GM19035 (cell line): ENCODE data around the gene KCNA1.
"Not testable (repeated sequence)": the region's sequence is repeated elsewhere in the genome, so short reads cannot be mapped to it uniquely, and the experiment has no call there.

Experiments used
- ATAC-seq: cut with Tn5 transposase; IDR thresholded peaks from one replicate; pipeline ENCODE4 v1.9.1; 2021; ENCODE audit not compliant: unreplicated experiment

KCNA1 gene

DNA sequence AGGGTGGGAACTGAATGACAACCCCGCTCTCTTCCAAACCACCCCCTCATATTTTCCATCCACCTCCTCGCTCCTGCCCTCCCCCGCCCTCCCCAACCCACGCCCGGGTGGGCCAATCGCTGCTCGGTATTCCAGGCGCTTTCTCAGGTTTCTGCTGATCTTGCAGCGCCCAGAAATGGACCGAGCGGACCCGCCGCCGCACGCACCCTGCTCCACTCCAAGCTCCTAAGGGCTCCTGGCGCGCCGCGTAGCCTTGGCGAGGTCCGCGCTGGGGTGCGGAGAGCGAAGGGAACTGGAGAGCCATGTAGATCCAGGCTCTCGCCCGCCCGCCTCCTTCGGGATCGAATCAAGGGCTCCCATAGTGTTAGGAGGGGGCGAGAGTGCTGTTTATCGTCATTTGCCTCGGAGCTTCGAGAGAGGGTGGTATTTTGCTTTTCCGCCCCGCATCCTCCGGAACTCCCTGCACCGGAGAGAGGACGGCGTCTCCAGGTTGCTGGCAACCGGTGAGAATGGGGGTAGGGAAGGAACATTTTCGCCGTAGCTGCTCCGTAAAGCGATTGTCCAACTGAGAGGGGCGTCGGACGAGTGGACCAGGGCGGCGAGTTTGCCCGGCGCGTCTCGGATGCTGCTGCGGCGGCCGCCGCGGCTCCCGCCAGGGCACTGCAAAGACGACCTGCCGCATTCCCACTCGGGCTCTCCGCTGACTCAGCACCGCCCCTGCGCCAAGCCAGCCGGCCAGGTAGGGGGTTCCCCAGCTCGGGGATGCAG lies at the start of gene KCNA1:
KCNA1 (plus strand) TSS at position 172 of the 768 bp plus-strand sequence. CDS start 1,474 bp downstream, outside the sequence.
- ATAC-seq = no peak

DNA sequence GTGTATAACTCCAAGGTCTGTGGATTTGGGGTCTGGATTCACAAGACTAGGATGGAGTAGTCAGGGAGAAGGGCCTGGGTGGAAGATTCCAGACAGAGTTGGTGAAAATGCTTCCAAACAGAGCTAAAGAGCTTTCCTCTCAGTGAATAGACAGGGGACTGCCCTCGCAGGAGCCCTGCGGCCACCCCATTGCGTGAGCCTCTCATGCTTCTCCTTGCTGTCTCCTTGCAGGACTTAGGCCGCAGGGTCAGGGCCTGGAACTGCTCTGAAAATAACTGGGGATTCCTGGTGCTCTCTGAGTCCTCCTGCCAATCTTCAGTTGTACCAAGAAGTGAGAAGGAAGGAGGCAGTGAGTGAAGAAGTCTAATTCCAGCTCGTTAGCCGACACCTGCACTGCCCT lies 49.0 kb upstream of the KCNA1 start:
- ATAC-seq = no peak

DNA sequence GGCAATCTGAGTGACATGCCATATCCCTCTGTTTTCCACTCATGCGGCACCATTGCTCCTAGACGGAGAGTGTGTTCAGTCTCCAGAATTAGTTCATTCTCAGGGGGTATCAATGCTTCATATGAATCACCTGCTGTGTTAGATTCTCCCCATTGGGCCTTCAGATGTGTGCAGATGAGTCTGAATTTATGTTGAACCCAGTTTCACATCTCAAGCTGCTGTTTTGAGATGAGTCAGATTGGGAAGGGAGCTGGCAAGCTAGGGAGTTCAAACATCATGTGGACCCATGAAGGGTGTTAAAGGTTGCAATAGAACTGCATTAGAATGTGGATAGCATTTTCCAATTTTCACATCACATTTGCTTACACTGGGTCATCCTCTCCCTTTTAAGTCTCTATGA lies 46.9 kb upstream of the KCNA1 start:
- no peak for ATAC-seq

DNA sequence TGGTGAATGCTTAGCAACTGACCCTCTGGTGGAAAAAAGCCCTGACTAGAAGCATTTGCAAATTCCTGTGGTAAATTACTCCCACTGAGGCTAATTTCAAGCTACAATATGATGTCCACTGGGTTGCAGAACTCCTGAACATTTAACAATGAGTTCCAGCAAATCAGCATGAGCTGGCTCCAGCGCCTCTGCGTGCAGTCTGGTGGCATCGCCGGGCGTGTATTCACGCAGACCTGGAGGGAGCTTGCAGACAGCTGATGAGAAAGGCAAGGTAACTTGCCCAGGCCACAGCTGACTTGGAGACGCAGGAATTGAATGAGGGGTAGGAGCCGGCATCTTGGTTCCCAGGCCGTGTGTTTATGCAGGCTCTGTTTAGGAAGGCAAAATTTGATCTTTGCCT lies 45.1 kb upstream of the KCNA1 start:
- ATAC-seq = no peak

DNA sequence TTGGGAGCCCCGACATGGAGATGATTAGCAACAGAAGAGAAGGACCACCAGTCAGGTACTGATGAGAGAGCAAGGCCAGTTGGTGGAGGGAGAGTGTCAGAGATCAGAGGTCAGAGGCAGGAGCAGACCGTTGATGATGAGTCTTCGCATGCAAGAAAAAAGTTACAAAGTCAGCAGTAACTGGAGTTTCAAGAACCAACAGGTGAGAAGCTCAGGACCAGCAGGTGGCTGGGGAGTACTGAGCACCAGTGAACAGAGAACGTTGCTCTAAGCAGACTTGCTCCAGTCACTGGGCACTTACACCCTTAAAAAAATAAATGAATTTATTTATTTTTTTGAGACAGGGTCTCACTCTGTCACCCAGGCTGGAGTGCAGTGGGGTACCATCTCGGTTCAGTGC lies 44.5 kb upstream of the KCNA1 start:
- no peak for ATAC-seq

DNA sequence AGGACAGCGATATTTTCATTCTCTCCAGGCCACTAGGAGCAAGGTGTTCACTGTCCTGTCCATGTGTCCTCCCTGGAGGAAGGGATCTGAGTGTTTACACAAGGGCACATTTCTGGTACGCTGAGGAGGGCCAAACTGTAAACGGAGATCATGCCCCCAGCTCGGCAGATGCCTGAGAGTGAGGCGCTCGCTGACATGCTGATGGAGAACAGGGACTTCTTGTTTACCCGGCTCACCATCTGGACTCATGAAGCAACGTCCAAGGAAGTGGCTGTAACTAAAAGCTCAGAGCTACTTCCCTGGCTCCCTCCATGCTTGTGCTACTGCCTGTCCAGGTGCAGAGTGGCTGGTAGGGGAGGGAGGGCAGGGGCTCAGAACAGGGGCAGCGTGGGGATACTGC lies 43.4 kb upstream of the KCNA1 start:
- ATAC-seq = no peak

DNA sequence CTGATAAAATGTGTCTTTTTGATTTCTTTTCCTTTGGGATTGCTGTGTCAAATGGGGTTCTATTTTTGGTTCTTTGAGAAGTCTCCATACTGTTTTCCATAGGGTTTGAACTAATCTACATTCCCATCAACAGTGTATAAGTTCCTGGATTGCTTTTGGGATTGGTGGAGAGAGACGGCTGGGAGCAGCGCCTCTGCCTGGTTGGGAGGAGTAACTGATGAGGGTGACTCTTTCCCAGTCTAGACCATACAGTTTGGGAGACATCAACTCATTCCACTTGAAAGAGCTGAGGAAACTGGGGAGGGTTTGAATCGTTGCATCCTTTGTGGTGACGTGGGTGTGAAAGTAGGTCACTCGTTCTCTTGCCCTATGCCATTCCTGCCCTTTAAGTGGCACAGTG lies 42.3 kb upstream of the KCNA1 start:
- no peak for ATAC-seq

DNA sequence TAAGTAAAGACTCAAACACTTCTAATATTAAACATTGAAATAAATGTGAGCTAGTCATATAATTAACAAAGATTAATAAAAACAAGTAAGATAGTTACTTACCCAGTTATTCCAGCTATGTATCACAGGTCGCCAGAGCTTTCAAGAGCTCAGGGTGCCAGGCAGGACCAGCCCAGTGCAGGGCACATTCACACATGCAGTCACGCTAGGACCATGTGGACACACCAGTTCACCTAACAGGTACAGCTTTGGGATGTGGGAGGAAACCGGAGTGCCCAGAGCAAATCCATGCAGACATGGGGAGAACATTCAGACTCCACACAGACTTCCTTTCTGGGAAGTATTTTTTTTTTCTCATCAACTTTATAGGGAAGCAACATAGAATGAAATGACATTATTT lies 39.3 kb upstream of the KCNA1 start:
- no peak for ATAC-seq

DNA sequence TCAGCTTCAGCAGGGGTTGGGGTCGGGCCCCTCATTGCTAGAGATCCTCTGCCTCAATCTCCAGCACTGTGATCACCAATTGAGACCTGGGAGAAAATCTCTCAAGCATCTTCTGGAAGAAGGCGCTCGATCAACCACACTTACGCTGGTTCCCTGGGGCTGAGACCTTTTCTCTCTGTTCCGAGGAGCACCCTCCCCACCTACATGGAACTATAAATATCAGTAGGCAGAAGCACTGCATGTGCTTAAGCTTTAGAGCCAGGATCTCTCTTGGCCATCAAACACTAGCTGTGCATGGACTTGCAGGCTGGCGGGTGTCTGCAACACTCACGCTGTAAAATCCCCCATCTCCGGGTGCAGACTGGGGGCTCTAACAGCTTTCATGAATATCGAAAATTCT lies 38.2 kb upstream of the KCNA1 start:
- no peak for ATAC-seq

DNA sequence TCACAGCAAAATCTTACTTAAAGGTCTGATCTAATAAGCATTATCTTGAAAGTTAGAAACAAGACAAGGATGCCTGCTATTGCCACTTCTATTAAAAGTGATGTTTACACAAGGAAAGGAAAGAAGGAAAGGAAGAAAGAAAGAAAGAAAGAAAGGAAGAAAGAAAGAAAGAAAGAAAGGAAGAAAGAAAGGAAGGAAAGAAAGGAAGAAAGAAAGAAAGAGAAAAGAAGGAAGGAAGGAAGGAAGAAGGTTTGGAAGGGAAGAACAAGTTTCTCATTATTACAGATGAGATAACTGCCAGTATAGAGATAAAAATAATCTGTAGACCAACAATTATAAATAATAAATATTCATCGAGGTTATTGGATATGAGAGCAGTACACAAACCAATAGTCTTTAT lies 35.8 kb upstream of the KCNA1 start:
- no peak for ATAC-seq

DNA sequence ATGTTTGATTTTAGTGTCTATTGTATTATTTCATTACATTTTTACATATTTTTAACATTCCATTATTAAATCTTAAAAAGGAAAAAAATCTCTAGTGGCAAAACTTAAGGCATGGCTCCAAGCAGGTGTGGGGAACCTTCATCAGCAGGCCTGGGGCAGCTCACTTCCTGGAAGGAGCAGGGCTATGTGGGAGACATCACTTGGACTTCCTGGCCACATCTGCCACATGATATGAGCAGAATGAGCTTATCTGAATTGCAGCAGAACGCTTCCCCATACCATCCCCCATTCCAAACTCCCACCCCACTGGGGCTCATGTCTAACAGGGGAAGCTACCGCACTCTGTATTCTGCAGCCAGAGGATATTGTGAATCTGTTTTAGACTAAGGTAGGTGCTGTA lies 35.0 kb upstream of the KCNA1 start:
- ATAC-seq = no peak

DNA sequence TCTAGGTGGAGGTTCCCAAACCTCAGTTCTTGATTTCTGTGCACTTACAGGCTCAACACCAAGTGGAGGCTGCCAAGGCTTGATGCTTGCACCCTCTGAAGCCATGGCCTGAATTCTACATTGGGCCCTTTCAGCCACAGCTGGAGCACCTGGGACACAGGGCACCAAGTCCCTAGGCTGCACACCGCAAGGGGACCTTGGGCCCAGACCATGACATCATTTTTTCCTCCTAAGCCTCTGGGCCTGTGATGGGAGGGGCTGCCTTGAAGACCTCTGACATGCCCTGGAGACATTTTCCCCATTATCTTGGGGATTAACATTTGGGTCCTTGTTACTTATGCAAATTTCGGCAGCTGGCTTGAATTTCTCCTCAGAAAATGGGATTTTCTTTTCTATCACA lies 30.2 kb upstream of the KCNA1 start:
- ATAC-seq = not testable (repeated sequence)

DNA sequence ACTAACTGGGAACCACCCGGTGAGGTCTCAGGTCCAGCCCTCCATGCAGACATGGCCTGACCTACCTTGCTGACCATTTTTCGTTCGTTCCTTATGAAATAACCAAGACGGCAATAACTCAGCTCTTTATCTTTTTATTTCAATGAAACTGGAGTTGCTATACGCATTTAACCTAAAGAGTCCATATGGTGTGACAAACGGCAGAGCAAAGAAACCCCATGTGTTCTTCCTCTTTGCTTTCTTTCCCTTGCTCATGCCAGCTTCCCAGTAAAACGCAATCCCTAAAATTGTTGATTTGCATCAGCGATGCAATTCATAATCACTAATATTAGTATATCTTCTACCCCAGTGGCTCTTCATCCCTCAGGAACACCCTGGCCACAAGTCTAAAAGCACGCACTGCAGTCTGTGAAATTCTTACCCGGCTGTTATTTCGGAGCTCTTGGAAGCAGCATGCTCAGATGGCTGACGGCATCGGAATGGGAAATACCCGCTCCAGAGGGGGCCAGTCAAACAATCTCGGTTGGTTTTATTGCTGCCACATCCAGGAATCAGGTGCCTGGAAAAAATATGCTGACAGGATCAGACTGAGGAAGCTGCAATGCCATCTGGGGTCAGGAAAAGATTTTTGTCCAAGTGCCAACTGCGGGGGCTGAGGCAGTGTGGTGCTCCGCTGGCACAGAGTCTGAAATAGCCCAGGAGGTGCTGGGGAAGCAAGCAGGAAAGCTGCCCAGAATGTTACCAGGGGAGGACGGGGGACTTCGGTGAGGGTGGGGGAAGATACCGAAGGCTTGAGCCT lies 28.2 kb upstream of the KCNA1 start:
- no peak for ATAC-seq

DNA sequence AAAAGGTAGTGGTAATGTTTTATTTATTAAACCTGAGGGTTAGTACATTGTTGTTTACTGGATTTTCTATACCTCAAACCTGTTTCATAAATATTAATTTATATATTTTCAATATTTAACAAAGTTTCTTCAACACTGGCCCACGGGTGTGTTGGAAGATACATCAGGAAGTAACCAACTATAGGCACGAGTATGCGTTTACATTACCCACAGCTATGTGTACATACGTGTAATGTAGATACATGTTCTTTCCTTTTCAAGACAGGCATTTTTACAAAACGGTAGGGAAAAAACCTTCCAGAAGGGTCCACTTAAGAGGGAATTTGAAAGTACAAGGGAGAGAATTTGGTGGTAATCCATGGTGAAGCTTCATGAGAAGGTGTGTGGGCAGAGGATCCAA lies 17.8 kb upstream of the KCNA1 start:
- ATAC-seq = no peak

DNA sequence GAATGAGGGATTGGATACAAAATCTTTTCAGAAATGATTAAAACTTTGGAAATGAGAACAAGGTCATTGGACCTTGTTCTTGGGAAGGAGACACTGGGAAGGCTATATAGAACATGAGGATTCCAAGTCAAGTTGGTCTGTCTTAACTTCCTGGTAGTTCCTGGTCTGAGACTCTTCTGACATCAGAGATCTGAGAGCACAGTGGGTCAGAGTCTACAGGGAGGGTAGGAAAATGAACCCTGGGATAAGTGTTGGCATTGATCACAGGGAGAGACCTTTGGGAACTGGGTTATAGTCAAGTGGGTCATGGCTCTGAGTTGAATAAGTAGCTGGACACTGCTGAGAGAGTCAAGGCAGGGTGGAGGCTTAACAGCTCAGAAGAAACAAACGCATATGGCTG lies 17.3 kb upstream of the KCNA1 start:
- no peak for ATAC-seq

DNA sequence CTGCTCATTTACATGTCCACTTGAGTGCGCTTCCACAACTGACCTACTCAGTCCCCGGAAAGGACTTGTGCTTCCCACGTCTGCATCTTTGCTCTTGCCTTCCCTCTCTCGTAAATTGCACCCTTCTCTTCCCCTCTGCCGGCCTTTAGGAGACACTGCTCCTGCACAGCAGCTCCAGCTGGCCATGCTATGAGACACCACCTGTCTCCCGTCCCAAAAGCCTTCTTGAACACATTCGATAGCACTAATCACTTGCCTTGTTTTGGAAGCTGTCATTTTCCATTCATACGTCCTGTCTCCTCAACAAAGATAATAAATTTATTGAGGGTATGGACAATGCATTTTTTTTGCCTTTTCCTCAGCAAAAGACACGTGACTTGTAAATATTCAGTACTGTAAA lies 15.7 kb upstream of the KCNA1 start:
- ATAC-seq = no peak

DNA sequence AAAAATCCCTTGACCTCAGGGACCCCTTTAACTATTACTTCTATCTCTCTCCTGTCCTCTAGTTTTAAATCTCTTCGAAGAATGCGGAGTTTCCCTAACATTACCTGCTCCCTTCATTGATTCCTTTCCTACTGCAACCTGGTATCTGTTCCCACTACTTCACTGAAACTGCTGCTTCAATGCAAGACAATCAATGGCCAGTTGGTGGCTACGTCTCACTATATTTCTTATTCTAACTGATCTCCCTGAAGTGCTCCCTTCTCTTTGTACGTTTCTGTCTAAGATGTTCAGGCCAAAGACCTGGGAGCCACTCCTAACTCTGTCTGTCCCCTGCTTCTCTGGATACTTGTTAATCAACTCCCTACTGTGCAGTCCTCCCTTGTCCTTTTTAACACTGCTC lies 10.3 kb upstream of the KCNA1 start:
- no peak for ATAC-seq

DNA sequence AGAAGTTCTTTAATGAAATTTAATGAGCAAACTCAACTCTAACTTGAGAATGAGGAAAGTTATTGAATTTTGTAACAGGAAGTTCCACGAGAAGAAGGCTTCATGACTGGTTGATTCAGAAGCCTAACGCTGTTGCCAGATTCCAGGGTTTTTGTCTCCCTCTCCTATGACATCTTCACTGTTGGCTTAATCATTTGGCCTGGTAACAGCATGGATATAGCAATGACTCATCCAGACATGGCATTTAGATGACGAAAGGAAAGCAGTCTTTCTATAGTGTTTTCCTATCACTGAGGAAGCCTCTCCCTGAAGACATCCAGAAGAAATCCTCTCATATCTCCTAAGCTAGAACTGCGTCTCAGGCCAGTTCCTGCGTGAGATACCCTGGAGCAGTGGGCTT lies 9.4 kb upstream of the KCNA1 start:
- ATAC-seq = no peak

DNA sequence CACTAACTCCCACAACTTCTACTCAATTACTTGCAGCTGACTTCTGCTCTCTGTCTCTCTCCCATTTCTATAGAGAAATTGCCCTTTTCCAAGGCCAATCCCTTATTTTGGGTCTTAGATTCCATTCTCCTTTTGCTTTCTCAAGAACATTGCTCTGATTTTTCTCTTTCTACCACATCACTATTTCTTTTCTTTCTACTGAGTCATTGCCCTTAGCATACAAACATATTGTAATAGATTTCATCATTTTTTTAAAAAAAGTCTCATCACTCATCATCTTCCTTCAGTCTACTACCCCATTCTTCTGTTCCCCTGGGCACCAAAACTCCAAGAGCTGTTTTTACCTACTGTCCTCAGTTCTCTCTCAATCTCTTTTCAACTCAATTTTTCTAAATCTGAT lies 4.4 kb upstream of the KCNA1 start:
- ATAC-seq = no peak

DNA sequence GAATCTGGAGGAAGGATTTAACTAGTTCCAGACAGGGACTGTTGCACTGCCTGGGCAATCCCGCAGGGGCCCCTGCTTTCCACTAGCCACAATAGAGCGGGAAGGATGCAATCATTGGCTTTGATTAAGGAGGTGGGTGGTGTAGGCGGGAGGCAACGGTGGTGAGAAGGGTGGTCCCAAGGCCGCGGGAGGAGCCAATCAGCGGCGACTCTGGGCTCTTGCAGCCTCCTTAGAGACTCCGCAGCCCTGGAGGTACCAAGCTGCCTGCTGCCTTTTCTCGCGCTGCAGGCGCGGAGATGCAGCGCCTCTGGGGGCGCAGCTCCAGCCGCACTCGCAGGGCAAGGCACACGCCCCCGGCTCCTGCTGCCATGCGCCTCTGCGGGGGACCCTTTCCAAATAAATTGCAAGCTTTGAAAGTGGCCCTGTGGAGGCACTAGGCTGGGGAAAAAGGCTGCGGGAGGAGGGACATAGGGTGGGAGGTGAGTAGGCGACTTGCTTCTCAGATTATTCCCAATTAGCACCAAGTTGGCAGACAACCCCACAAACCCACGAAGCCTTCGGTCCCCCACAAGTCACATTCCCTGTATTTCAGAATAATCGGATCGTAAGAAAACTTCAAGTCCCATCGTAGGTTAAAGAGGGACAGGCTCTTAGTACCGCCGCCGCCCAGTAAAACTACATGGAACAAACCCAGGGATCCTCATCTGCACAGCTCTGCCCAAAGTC lies 858 bp upstream of the KCNA1 start:
- ATAC-seq = no peak

DNA sequence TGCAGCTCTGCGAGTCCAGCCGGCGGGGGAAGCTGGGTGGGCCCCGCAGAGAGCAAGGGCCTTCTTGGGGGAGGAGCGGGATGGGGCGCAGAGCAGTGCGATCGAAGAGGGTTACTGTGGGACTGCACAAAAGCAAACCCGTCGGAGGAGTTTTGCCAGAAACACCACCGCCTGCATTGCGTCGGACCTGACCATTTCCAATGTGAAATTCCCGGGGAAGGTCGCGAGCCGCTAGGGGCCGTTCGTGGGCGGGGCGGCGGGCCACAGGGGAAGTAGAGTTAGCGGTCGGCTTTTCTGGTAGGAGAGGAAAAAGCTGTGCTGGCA lies 333 bp upstream of the KCNA1 start:
- no peak for ATAC-seq
